D341Med (cell line): ENCODE data around the gene GGTLC2.
"Not testable (repeated sequence)": the region's sequence is repeated elsewhere in the genome, so short reads cannot be mapped to it uniquely, and the experiment has no call there.

ENCODE experiments used
- DNase-seq: peaks from one replicate; pipeline ENCODE4 v3.0.0; 2012; ENCODE audit warnings: low spot score

Gene GGTLC2

GRCh38 chr22:22638313-22638712 is 6.1 kb upstream of the GGTLC2 start:
- not testable (repeated sequence) for DNase-seq

GRCh38 chr22:22642255-22642654 is 2.2 kb upstream of the GGTLC2 start:
- not testable (repeated sequence) for DNase-seq

- not testable (repeated sequence) for DNase-seq
These were observed 1.6 kb downstream of the GGTLC2 start for GRCh38 chr22:22645969-22646368.

- DNase-seq = not testable (repeated sequence)
These were observed 3.5 kb downstream of the GGTLC2 start for GRCh38 chr22:22647952-22648351.

- DNase-seq = not testable (repeated sequence)
These were observed 4.6 kb downstream of the GGTLC2 start for GRCh38 chr22:22648863-22649536.

- DNase-seq = not testable (repeated sequence)
These were observed 5.3 kb downstream of the GGTLC2 start for GRCh38 chr22:22649761-22650160.

- DNase-seq = not testable (repeated sequence)
These were observed 6.0 kb downstream of the GGTLC2 start for GRCh38 chr22:22650398-22650797.

- not testable (repeated sequence) for DNase-seq
These were observed 6.5 kb downstream of the GGTLC2 start for GRCh38 chr22:22650803-22651515.

- DNase-seq = not testable (repeated sequence)
These were observed 7.2 kb downstream of the GGTLC2 start for GRCh38 chr22:22651593-22651992.

- not testable (repeated sequence) for DNase-seq
These were observed 7.7 kb downstream of the GGTLC2 start for GRCh38 chr22:22652102-22652501.

GRCh38 chr22:22652573-22652972 is 8.2 kb downstream of the GGTLC2 start:
- DNase-seq = not testable (repeated sequence)

- not testable (repeated sequence) for DNase-seq
These were observed 9.4 kb downstream of the GGTLC2 start for GRCh38 chr22:22653677-22654381.

- no peak for DNase-seq
These were observed 11.3 kb downstream of the GGTLC2 start for GRCh38 chr22:22655452-22656290.

- DNase-seq = no peak
These were observed 13.3 kb downstream of the GGTLC2 start for GRCh38 chr22:22657712-22658111.

GRCh38 chr22:22661275-22661674 is 16.9 kb downstream of the GGTLC2 start:
- DNase-seq = no peak

- DNase-seq = no peak
These were observed 17.7 kb downstream of the GGTLC2 start for GRCh38 chr22:22662095-22662494.

GRCh38 chr22:22663861-22664800 is 19.7 kb downstream of the GGTLC2 start:
- DNase-seq = no peak

GRCh38 chr22:22666307-22667091 is 22.1 kb downstream of the GGTLC2 start:
- peak; percentile 41 for DNase-seq

GRCh38 chr22:22667966-22668880 is 23.8 kb downstream of the GGTLC2 start:
- no peak for DNase-seq
